Measurements from ENCODE around the gene SSC5D.

SSC5D gene

GRCh38 chr19:55473225-55474012 is 14.8 kb upstream of the SSC5D start:
- no peak for DNase-seq (ENCODE audit: low read depth)

- no peak for DNase-seq (ENCODE audit: low read depth)
Measured at GRCh38 chr19:55474269-55475265, 13.7 kb upstream of the SSC5D start.

- peak; percentile 98 for DNase-seq (ENCODE audit: low read depth)
Measured at GRCh38 chr19:55476100-55476775, 12.0 kb upstream of the SSC5D start, which contains the start of gene ZNF628. ZNF628 (plus strand) TSS chr19:55476617; CDS start chr19:55479911, 3,294 bp downstream.

GRCh38 chr19:55477905-55478304 is 10.3 kb upstream of the SSC5D start:
- DNase-seq (ENCODE audit: low read depth): no peak

- DNase-seq (ENCODE audit: low read depth): no peak
Measured at GRCh38 chr19:55478364-55478763, 9.9 kb upstream of the SSC5D start.

GRCh38 chr19:55479045-55479444 is 9.2 kb upstream of the SSC5D start:
- no peak for DNase-seq (ENCODE audit: low read depth)

GRCh38 chr19:55479451-55480230 is 8.6 kb upstream of the SSC5D start:
- DNase-seq (ENCODE audit: low read depth): no peak

- no peak for DNase-seq (ENCODE audit: low read depth)
Measured at GRCh38 chr19:55481148-55481793, 7.0 kb upstream of the SSC5D start.

GRCh38 chr19:55481794-55482155 is 6.5 kb upstream of the SSC5D start:
- DNase-seq (ENCODE audit: low read depth): no peak

GRCh38 chr19:55482156-55482961 is 5.9 kb upstream of the SSC5D start:
- DNase-seq (ENCODE audit: low read depth): no peak

GRCh38 chr19:55482967-55483705 is 5.1 kb upstream of the SSC5D start:
- DNase-seq (ENCODE audit: low read depth): no peak

GRCh38 chr19:55483706-55484592 is 4.3 kb upstream of the SSC5D start:
- no peak for DNase-seq (ENCODE audit: low read depth)

GRCh38 chr19:55484593-55485438 is 3.4 kb upstream of the SSC5D start, which contains the start of gene NAT14:
NAT14 (plus strand) TSS chr19:55485188; CDS start chr19:55485709, 521 bp downstream.
- DNase-seq (ENCODE audit: low read depth): peak; percentile 74

GRCh38 chr19:55485439-55486011 is 2.7 kb upstream of the SSC5D start:
- DNase-seq (ENCODE audit: low read depth): peak; percentile 23

- no peak for DNase-seq (ENCODE audit: low read depth)
Measured at GRCh38 chr19:55486043-55486970, 1.9 kb upstream of the SSC5D start.

Measured in ELR (cell line).